Right forelimb (tissue), 1 donor: ENCODE measurements around the gene SPATA46.
"Not testable (repeated sequence)": the region's sequence is repeated elsewhere in the genome, so short reads cannot be mapped to it uniquely, and the experiment has no call there.

ENCODE experiments used
- DNase-seq: peaks from one replicate; pipeline ENCODE4 v3.0.0-alpha.2; 2018

SPATA46 gene

DNA sequence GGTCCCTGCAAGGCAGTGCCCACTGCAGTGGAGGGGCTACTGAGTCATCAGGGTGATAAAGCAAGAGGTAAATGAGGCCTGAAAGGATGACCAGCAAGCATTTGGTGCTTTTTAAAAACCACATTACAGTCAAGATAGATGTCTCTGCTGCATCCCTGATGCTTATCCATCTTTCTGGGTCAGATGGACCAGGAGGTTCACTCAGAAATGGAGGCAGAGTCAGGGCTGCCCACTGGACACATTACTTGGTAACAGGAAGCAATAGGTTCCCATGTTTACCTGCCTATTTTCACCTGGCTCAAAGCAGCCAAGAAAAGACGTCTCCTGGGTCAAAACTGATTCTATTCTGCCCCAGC is 3.6 kb downstream of the SPATA46 start:
- DNase-seq, result no peak

DNA sequence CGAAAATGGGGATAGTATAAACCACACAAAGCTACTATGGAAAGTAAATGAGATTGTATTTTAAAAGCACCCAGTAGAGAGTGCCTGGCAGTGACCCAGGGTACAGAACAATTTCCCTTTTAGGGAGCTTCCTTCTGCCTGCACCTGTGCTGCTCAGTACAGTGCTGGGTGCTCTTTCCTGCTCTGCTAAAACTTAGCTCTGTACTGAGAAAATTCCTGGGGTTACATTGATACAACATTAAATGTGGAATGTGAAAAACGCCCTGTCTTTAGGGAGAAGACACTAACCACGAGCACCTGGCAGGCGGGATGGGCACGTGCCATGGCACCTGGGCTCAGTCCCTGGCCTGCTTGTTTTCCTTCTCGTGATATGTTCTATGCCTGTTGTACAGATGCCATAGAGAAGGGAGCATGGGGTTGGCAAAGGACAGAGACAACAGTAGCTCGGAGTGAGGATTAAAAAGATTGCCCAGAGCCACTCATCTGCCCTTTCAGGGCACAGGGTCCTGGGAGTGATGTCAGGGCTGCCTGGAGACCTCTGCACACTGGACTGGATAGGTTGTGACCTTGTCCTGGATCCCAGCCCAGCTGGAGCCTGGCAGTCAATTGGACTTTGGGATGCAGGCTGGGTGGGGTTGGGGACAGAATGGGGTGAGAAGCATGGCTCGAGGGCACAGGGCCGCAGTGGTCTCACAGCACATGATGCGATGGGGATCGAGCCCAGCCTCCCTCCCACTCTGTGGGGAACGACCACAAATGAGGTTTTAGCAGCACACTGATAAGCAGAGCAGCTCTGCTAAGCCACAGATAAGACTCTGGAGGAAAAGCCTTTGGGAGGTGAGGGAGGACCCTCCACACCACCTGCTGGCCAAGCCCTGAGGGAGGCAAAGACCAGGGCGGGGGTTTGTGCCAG is 4.2 kb downstream of the SPATA46 start:
- DNase-seq, result no peak

DNA sequence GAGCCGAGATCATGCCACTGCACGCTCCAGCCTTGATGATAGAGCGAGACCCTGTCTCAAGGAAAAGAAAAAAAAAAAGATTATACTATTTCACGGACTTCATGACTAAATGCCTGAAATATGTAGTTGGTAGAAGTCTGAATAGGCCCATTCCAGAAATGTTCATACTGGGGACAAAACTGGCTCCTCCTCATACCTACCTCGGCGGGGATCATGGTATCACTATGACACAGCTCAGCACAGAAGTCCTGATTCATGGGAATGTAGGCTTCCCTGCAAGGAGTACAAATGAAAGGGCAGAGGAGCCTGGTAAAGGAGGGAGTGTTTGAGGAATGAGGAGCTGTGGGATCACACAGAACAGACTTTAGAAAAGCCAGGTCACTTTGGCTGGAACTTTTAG is 5.0 kb downstream of the SPATA46 start:
- DNase-seq, result no peak

DNA sequence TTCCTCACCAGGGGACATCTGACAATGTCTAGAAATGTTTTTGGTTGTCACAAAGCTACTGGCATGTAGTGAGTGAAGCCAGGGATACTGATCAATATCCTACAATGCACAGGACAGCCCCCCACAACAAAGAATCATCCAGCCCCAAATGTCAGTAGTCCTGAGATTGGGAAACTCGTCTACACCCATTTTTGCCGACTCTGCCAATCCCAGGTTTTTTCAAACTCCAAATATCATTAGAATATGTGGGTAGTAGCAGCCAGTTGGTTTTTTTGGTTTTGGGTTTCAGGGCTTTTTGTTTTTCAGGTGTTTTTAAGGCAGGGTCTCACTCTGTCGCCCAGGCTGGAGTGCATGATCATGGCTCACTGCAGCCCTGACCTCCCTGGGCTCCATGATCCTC is 5.9 kb downstream of the SPATA46 start:
- DNase-seq, result peak; percentile 15

GRCh38 chr1:162370161-162370560 is 6.5 kb downstream of the SPATA46 start:
- no peak for DNase-seq

GRCh38 chr1:162369571-162369970 is 7.1 kb downstream of the SPATA46 start:
- DNase-seq, result peak; percentile 13

DNA sequence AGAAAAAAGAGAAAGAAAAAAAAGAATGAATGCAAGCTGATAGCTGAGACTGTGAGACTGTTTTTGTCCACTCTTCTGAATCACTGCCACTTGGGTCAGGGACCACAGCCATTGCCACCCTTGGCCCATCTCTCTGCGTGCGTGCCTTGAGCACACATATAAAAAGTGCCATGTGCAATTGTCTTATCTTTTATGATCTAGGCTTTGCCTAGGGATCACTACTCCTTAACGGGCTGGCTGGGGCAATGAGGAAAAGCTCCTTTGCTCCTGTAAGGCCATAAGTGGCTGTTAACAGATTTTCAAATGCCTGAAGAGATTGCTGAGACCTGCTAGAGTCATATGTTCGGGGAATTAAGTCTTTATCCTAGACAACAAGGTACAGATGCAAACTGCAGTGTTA is 8.2 kb downstream of the SPATA46 start:
- DNase-seq, result no peak

GRCh38 chr1:162367772-162368171 is 8.9 kb downstream of the SPATA46 start:
- peak; percentile 6 for DNase-seq

- DNase-seq, result no peak
These were observed 9.6 kb downstream of the SPATA46 start for GRCh38 chr1:162367073-162367472.

GRCh38 chr1:162366671-162367070 is 10.0 kb downstream of the SPATA46 start:
- DNase-seq, result no peak

- no peak for DNase-seq
These were observed 10.5 kb downstream of the SPATA46 start for GRCh38 chr1:162366149-162366548.

DNA sequence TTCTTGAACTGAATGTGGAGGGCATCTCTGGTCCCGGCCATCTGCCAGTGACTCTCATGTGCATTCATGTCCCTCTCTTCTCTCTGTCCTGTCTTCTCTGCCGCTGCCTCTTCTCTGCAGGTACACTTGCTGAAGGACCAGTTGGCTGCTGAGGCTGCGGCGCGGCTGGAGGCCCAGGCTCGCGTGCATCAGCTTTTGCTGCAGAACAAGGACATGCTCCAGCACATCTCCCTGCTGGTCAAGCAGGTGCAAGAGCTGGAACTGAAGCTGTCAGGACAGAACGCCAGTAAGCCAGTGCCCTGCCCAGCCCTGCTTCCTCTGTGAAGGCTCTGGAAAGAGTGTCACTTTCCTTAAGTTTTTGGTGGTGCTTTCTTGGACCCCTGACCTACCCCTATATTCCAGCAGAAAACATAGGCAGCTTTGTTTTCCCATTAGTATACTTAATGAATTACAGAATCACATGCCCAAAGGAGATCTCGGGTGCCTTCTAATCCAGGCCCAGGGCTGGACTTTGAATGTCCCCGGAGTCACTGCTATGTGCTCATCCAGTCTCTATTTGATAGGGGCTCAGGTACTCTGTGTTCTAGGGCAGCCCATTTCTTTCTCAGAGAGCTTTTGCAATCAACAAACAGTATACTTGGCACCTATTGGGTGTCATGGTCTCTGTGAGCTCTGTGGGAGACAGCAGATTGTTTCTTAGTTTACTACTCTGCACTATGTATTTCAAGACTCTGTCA is 11.2 kb downstream of the SPATA46 start:
- DNase-seq, result no peak

DNA sequence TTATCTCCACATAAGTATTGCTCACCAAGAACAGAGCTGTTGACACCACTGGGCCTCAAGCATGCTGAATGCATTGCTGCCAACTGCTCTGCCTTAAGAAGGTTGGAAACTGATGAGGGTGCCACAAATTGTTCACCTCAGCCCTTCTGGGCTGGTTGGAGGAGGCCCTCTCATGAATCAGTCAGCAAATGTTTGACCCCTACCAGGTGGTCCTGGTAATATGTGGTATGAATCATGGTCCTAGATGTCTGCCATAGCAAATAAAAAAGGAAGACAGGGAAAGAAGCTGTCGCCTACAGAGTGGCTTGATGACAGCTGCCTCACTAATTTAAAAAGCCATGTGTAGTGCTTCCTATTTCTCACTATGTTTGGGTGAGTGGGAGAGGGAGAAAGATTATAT is 12.2 kb downstream of the SPATA46 start:
- DNase-seq, result no peak

- no peak for DNase-seq
These were observed 12.8 kb downstream of the SPATA46 start for GRCh38 chr1:162363823-162364222.

DNA sequence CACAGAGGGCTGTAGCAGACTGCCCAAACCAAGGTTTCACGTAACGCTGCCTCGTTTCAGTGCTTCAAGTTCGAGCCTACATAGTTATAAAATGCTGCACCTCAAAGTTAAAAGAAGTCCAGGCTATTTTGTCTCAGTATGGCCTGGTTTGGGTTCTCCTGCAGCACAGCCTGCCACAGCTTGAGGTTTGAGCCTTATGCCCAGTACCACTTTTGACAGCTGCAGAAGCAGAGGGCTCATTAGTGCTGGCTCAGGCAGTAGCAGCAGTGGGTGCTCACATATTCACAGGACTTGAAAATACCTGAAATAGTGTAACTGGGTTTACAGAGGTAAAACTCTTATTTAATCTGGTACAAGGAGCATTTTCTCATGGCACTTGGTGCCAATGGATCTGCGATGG is 15.3 kb downstream of the SPATA46 start:
- DNase-seq, result no peak

- DNase-seq, result no peak
These were observed 15.8 kb downstream of the SPATA46 start for GRCh38 chr1:162360874-162361260.

- no peak for DNase-seq
These were observed 16.3 kb downstream of the SPATA46 start for GRCh38 chr1:162360237-162360873.

DNA sequence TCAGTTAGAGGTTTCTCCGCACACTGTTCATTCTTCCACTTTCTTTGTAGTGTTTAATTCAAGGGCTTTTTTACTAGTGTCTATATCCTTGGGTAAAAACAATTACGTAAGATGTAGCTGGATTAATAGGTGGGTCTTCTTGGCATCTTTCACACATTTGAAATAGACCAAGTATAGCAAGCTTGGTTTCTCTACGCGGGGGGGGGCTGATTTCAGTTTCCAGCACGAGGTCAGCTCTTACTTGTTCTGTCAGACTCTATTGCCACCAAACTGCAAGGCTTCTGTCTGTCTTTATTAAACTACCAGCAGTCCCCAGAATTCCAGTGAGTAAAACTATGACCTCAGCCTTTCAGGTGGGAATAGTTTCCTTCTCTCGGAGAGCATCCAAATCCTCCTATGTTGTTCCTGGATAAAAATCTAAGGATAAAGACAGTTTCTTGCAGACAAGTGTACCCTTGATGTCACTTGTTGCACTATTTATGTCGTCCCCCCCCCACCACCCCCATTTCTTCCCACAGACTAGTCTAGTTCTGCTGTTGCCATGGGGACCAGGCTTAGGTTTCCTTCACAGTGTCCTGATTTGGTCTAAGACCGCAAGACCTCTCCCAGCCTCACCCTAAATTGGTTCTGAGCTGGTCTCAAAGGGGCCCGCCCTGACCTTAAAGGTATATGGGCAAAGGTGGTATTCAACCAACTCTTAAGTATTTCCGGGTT is 17.0 kb downstream of the SPATA46 start:
- no peak for DNase-seq

GRCh38 chr1:162358928-162359327 is 17.7 kb downstream of the SPATA46 start:
- no peak for DNase-seq

DNA sequence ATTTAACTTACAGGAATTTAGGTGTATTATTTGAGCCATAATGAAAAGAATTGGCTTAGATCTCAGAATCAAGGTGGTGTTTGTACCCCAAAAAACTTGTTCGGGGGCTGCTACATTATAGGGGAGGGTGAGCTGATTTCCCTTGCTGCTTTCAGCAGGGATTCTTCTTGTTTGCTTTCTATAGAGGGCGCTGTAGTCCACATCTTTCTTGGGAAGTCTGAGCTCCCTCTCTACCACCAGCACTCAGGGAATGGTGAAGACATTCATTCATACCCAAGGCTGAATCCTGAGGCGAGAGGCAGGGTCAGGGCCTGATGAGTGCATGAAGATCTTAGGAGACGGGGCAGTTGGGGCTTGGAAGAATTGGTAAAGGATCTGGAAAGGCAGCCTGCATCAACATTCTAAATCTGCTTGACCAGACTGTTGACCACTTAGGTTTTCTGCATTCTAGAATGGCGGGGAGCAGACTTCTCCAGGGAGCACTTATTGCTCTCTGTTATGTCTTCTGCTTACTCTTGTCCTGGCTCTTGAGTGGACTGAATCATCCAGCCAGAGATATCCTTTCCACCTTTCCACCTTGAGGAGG is 18.9 kb downstream of the SPATA46 start:
- DNase-seq, result no peak

GRCh38 chr1:162353702-162354101 is 23.0 kb downstream of the SPATA46 start:
- DNase-seq, result no peak

DNA sequence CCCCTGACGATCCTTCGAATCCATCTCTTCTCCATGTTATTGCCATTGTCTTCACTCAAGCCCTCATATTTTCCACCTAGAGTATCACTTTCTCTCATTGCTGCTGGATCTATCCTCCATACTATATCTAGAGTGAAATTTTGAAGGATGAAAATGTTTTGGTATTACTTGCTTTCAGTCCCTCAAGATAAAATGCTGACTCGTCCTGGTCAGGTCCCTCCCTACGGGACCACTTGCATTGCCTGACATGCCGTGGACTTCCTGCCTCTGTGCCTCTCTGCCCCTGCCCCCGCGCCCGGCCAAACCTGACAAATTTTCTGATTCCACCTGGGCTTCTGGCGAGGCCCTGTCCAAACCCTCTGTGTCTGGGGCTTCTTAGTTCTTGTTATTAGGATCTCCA is 23.6 kb downstream of the SPATA46 start:
- DNase-seq, result no peak

- not testable (repeated sequence) for DNase-seq
These were observed 24.8 kb downstream of the SPATA46 start for GRCh38 chr1:162351874-162352273.
